CD14-positive monocyte (primary cell): ENCODE measurements around the gene PITPNC1. TPM values are rescaled to one million over a fixed set of nuclear protein-coding genes. Genes with fewer than 3 reads are reported as not detected.

Experiments
- DNase-seq, 3 donors: peaks; one replicate each; pipeline ENCODE4 v3.0.0-alpha.2; 2011 to 2022
- H2AFZ ChIP-seq: 2 replicates; pipeline ENCODE4 v1.6.0; 2012; ENCODE audit warnings: mild to moderate bottlenecking, low read depth, low read length, inconsistent platforms; ENCODE audit not compliant: insufficient read depth, poor library complexity, severe bottlenecking
- H3K27ac ChIP-seq, 2 donors: 1 replicate in 1 of 2; 2 replicates in 1 of 2; pipeline ENCODE4 v1.5.1; 2012 to 2013; ENCODE audit warnings: low read length in 2 of 2, control low read depth in 1 of 2, inconsistent platforms in 1 of 2, low read depth in 1 of 2, mild to moderate bottlenecking in 1 of 2
- H3K27me3 ChIP-seq, 2 donors: one replicate each; pipeline versions ENCODE4 v1.6.0 to v1.6.1; 2011 to 2013; ENCODE audit warnings: low read length in 2 of 2; ENCODE audit not compliant: control insufficient read depth in 2 of 2, insufficient read depth in 2 of 2
- H3K36me3 ChIP-seq, 2 donors: replicated peaks in 1 of 2; 1 replicate in 1 of 2; 2 replicates in 1 of 2; pipeline versions ENCODE4 v1.5.1 to v1.6.1; 2012 to 2013; ENCODE audit warnings: low read length in 2 of 2, control low read depth in 1 of 2, inconsistent platforms in 1 of 2, mild to moderate bottlenecking in 1 of 2; ENCODE audit not compliant: insufficient read depth in 2 of 2, control insufficient read depth in 1 of 2
- H3K4me1 ChIP-seq, 2 donors: 1 replicate in 1 of 2; 2 replicates in 1 of 2; pipeline versions ENCODE4 v1.5.1 to v1.6.1; 2012 to 2013; ENCODE audit warnings: low read length in 2 of 2, control low read depth in 1 of 2, inconsistent platforms in 1 of 2, mild to moderate bottlenecking in 1 of 2, moderate library complexity in 1 of 2; ENCODE audit not compliant: insufficient read depth in 2 of 2, control insufficient read depth in 1 of 2
- H3K4me2 ChIP-seq: replicated peaks from 2 replicates; pipeline ENCODE3; 2012; ENCODE audit warnings: low read length, moderate library complexity, mild to moderate bottlenecking; ENCODE audit not compliant: poor library complexity, severe bottlenecking; ENCODE audit errors: extremely low read depth
- H3K4me3 ChIP-seq, 3 experiments: fragments of 200-600 bp in 1 of 3; sonication (generic) in 1 of 3; replicated peaks in 1 of 3; 1 replicate in 2 of 3; 2 replicates in 1 of 3; pipeline ENCODE4 v1.5.1; 2011 to 2013; ENCODE audit warnings: low read length in 3 of 3, mild to moderate bottlenecking in 3 of 3, control low read depth in 2 of 3, low read depth in 2 of 3, inconsistent platforms in 1 of 3, moderate library complexity in 1 of 3
- H3K79me2 ChIP-seq: 2 replicates; pipeline ENCODE4 v1.6.0; 2012; ENCODE audit warnings: mild to moderate bottlenecking, control low read depth, inconsistent platforms, low read length, moderate library complexity; ENCODE audit not compliant: insufficient read depth
- H3K9ac ChIP-seq: 2 replicates; pipeline ENCODE4 v1.6.0; 2017; ENCODE audit warnings: low read length, mild to moderate bottlenecking; ENCODE audit not compliant: insufficient read depth, poor library complexity, severe bottlenecking
- H3K9me3 ChIP-seq, 2 donors: replicated peaks in 1 of 2; 1 replicate in 1 of 2; 2 replicates in 1 of 2; pipeline versions ENCODE4 v1.5.1 to v1.6.1; 2012 to 2013; ENCODE audit warnings: low read length in 2 of 2, control low read depth in 1 of 2; ENCODE audit not compliant: control insufficient read depth in 1 of 2, insufficient read depth in 1 of 2
- H4K20me1 ChIP-seq: 2 replicates; pipeline ENCODE4 v1.6.0; 2012; ENCODE audit warnings: mild to moderate bottlenecking, low read length, control low read depth, moderate library complexity; ENCODE audit not compliant: insufficient read depth
- H3K27ac Mint-ChIP-seq, 7 donors: one replicate each; pipeline ENCODE4 v1.8.0; 2020; ENCODE audit warnings: mild to moderate bottlenecking in 7 of 7, mixed read lengths in 7 of 7, moderate library complexity in 6 of 7, inconsistent platforms in 2 of 7
- H3K27me3 Mint-ChIP-seq, 3 donors: one replicate each; pipeline ENCODE4 v1.8.0; 2021 to 2022; ENCODE audit warnings: low read depth in 3 of 3, mild to moderate bottlenecking in 3 of 3, mixed read lengths in 3 of 3, moderate library complexity in 3 of 3, inconsistent platforms in 1 of 3
- H3K36me3 Mint-ChIP-seq, 2 donors: one replicate each; pipeline ENCODE4 v1.8.0; 2020; ENCODE audit warnings: mixed read lengths in 2 of 2, inconsistent platforms in 1 of 2, mild to moderate bottlenecking in 1 of 2
- H3K4me1 Mint-ChIP-seq: one replicate; pipeline ENCODE4 v1.8.0; 2020; ENCODE audit warnings: mild to moderate bottlenecking, mixed read lengths
- H3K4me3 Mint-ChIP-seq, 2 donors: one replicate each; pipeline ENCODE4 v1.8.0; 2020; ENCODE audit warnings: mild to moderate bottlenecking in 2 of 2, mixed read lengths in 2 of 2, moderate library complexity in 1 of 2
- H3K9me3 Mint-ChIP-seq, 7 donors: one replicate each; pipeline ENCODE4 v1.8.0; 2020 to 2022; ENCODE audit warnings: mixed read lengths in 7 of 7, mild to moderate bottlenecking in 6 of 7, moderate library complexity in 6 of 7, inconsistent platforms in 2 of 7
- CTCF ChIP-seq: fragments of 200-600 bp; IDR thresholded peaks from one replicate; pipeline ENCODE4 v1.8.0; 2022; ENCODE audit warnings: antibody characterized with exemption, mild to moderate bottlenecking
- WGBS: methylation state at CpG from one replicate; pipeline ENCODE4 v1.1.5; 2013; ENCODE audit warnings: missing lambda C conversion rate; ENCODE audit not compliant: insufficient coverage; 5-methylcytosine and 5-hydroxymethylcytosine counted together
- intact Hi-C, 2 donors: fragments of 100-400 bp; cut with micrococcal nuclease; formaldehyde crosslinking; loops; one replicate each; pipeline versions ENCODE4 v1.15.0 to v1.15.1; 2023
- polyA plus RNA-seq, 3 donors: library from polyadenylated mRNA; depleted of rRNA in 1 of 3; unstranded in 2 of 3; stranded (reverse) in 1 of 3; fragments of 300-500 nt in 2 of 3; fragments of >200 nt in 1 of 3; fragmentation: Illumina TruSeq in 2 of 3; gene quantifications; 1 replicate in 2 of 3; 2 replicates in 1 of 3; pipeline ENCODE4 v1.2.3, GENCODE V29; 2012 to 2021

PITPNC1 gene
- polyA plus RNA-seq, 3 donors, result 18.5 to 31.0 (median 21.7) TPM

GRCh38 chr17:67412941-67413340, 35.9 kb downstream of the PITPNC1 start:
- peaks cover 21% of the 10 kb centered on the region for H3K4me1 Mint-ChIP-seq
- no peaks in the 10 kb centered on the region for H3K36me3 Mint-ChIP-seq
- peaks cover 0 to 5% (median 2%) of the 10 kb centered on the region in 3 donors for H3K27me3 Mint-ChIP-seq
- no peak for TF ChIP-seq CTCF
- no peaks in the 10 kb centered on the region for H3K36me3 ChIP-seq
- H3K9me3 ChIP-seq, result no peaks in the 10 kb centered on the region
- intact Hi-C loops, result no loop called here
- no peak overlapping the region for H3K4me2 ChIP-seq
- no peak overlapping the region for H2AFZ ChIP-seq
- peaks cover 0 to 2% (median 0%) of the 10 kb centered on the region in 7 donors for H3K9me3 Mint-ChIP-seq
- DNase-seq, result no peak
- H3K27ac Mint-ChIP-seq, result peak overlapping the region in 1 of 7 donors; percentile 76
- H3K4me3 ChIP-seq, result no peak overlapping the region
- no peak overlapping the region for H3K4me3 Mint-ChIP-seq
- no peaks in the 10 kb centered on the region for H3K27me3 ChIP-seq
- peaks cover 39% of the 10 kb centered on the region for H3K79me2 ChIP-seq
- H3K27ac ChIP-seq, result no peak overlapping the region
- no CpG with 5 or more reads among the region's 2 CpGs for WGBS
- H3K9ac ChIP-seq, result no peak overlapping the region
- peaks cover 15 to 17% of the 10 kb centered on the region in 2 donors for H3K4me1 ChIP-seq
- peaks cover 49% of the 10 kb centered on the region for H4K20me1 ChIP-seq

- Mint-ChIP-seq H3K27me3 (peaks cover 0 to 5% (median 2%) of the 10 kb centered on the region in 3 donors), H3K36me3 (no peaks in the 10 kb centered on the region), H3K27ac (peak overlapping the region in 1 of 7 donors; percentile 76), H3K9me3 (peaks cover 0 to 2% (median 0%) of the 10 kb centered on the region in 7 donors), H3K4me1 (peaks cover 21% of the 10 kb centered on the region), H3K4me3 (no peak overlapping the region)
- Histone ChIP-seq H3K4me2 (no peak overlapping the region), H3K4me1 (peaks cover 15 to 17% of the 10 kb centered on the region in 2 donors), H3K27ac (no peak overlapping the region), H3K9me3 (no peaks in the 10 kb centered on the region), H3K36me3 (no peaks in the 10 kb centered on the region), H3K79me2 (peaks cover 39% of the 10 kb centered on the region), H2AFZ (no peak overlapping the region), H3K9ac (no peak overlapping the region), H4K20me1 (peaks cover 49% of the 10 kb centered on the region), H3K4me3 (no peak overlapping the region), H3K27me3 (no peaks in the 10 kb centered on the region)
- TF ChIP-seq CTCF, result no peak
- intact Hi-C loops, result no loop called here
- no peak for DNase-seq
- WGBS, result 100% methylated on average over 2 of the region's 5 CpGs
Measured at GRCh38 chr17:67413388-67413787, 36.3 kb downstream of the PITPNC1 start.
